HCT116 (cell line): ENCODE results near the gene ACAN.

Experiments
- EZH2 ChIP-seq: fragments of 200-600 bp; sonication (generic); IDR thresholded peaks from 2 replicates; pipeline ENCODE4 v1.6.1; 2017; ENCODE audit warnings: antibody characterized with exemption, mixed run types
- EZH2phosphoT487 ChIP-seq: fragments of 200-600 bp; IDR thresholded peaks from 2 replicates; pipeline ENCODE4 v1.6.1; 2018; ENCODE audit warnings: antibody characterized with exemption, borderline replicate concordance
- FOSL1 ChIP-seq: IDR thresholded peaks from 2 replicates; pipeline ENCODE4 v1.6.1; 2012; ENCODE audit warnings: low read depth
- JUND ChIP-seq: IDR thresholded peaks from 2 replicates; pipeline ENCODE4 v1.6.1; 2012
- POLR2A ChIP-seq: IDR thresholded peaks from 2 replicates; pipeline ENCODE4 v1.7.0; 2011; ENCODE audit warnings: borderline replicate concordance; ENCODE audit not compliant: insufficient read depth, insufficient read length; ENCODE audit errors: extremely low read depth
- SRF ChIP-seq: IDR thresholded peaks from 2 replicates; pipeline ENCODE4 v1.6.1; 2012; ENCODE audit warnings: low read depth
- YY1 ChIP-seq: IDR thresholded peaks from 2 replicates; pipeline ENCODE4 v1.6.1; 2011; ENCODE audit warnings: low read length, low read depth, moderate library complexity, mild to moderate bottlenecking; ENCODE audit not compliant: insufficient replicate concordance; ENCODE audit errors: extremely low read depth
- ZNF274 ChIP-seq: fragments of 200-500 bp; sonication (Bioruptor generic); IDR thresholded peaks from 2 replicates; pipeline ENCODE4 v1.6.1; 2014; ENCODE audit warnings: mild to moderate bottlenecking, low read depth, low read length, inconsistent platforms
- TF ChIP-seq, protein P1 (sequence below), 3 experiments: fragments of 200-600 bp in 1 of 3; sonication (generic) in 1 of 3; IDR thresholded peaks in 2 of 3; conservative IDR thresholded peaks in 1 of 3; 2 replicates each; pipeline ENCODE4 v1.5.1; 2012 to 2017; ENCODE audit warnings: low read depth in 2 of 3, low read length in 2 of 3, antibody characterized with exemption in 1 of 3, borderline replicate concordance in 1 of 3, control low read depth in 1 of 3, mild to moderate bottlenecking in 1 of 3, mixed read lengths in 1 of 3, mixed run types in 1 of 3, moderate library complexity in 1 of 3; ENCODE audit not compliant: insufficient read depth in 1 of 3

DNA sequence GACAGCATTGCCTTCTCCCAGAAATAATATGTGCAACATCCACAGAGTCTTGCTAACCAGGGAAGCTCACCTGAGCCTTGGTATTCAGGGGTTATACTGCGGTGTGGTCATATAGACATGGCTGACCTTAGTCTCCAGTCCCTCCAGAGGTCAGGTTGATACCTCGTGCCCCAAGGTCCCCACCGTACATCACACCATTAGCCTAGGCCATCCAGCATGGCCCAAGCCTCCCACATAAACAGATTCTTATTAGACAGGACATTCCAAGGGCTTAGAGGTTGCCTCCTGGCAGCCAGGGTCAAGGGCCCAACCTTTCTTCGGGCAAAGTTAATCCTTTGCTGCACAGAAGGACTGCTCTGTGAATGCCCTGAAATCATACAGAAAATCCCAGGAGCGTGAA, 18.8 kb downstream of the ACAN start:
- TF ChIP-seq, protein P1, sequence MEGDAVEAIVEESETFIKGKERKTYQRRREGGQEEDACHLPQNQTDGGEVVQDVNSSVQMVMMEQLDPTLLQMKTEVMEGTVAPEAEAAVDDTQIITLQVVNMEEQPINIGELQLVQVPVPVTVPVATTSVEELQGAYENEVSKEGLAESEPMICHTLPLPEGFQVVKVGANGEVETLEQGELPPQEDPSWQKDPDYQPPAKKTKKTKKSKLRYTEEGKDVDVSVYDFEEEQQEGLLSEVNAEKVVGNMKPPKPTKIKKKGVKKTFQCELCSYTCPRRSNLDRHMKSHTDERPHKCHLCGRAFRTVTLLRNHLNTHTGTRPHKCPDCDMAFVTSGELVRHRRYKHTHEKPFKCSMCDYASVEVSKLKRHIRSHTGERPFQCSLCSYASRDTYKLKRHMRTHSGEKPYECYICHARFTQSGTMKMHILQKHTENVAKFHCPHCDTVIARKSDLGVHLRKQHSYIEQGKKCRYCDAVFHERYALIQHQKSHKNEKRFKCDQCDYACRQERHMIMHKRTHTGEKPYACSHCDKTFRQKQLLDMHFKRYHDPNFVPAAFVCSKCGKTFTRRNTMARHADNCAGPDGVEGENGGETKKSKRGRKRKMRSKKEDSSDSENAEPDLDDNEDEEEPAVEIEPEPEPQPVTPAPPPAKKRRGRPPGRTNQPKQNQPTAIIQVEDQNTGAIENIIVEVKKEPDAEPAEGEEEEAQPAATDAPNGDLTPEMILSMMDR (IDR thresholded peaks at IDR 0.05 in 2 of 3, conservative IDR thresholded peaks at IDR 0.05 in 1 of 3; ENCODE audit: borderline replicate concordance in 1 of 3, insufficient read depth in 1 of 3, low read depth in 2 of 3, low read length in 2 of 3): no peak
- TF ChIP-seq ZNF274 (no peak), POLR2A (no peak), SRF (no peak), EZH2phosphoT487 (no peak), EZH2 (no peak), YY1 (no peak), FOSL1 (no peak), JUND (no peak)
